Suprapubic skin (tissue), 4 donors: ENCODE results near the gene MINAR2. TPM values are rescaled to one million over a fixed set of nuclear protein-coding genes. Genes with fewer than 3 reads are reported as not detected.

Experiments
- DNase-seq, 2 donors: peaks; one replicate each; pipeline ENCODE4 v3.0.0-alpha.2; 2019; ENCODE audit warnings: low spot score in 2 of 2
- H3K27ac ChIP-seq: fragments of 200-600 bp; sonication (generic); one replicate; pipeline ENCODE4 v1.5.1; 2019
- H3K27me3 ChIP-seq: fragments of 200-600 bp; sonication (generic); one replicate; pipeline ENCODE4 v1.5.1; 2019
- H3K36me3 ChIP-seq: fragments of 200-600 bp; sonication (generic); one replicate; pipeline ENCODE4 v1.5.1; 2019
- H3K4me1 ChIP-seq: fragments of 200-600 bp; sonication (generic); one replicate; pipeline ENCODE4 v1.5.1; 2019
- H3K4me3 ChIP-seq: fragments of 200-600 bp; sonication (generic); one replicate; pipeline ENCODE4 v1.5.1; 2019; ENCODE audit warnings: mild to moderate bottlenecking
- H3K9me3 ChIP-seq: fragments of 200-600 bp; sonication (generic); one replicate; pipeline ENCODE4 v1.5.1; 2019
- CTCF ChIP-seq, 2 donors: fragments of 200-600 bp in 1 of 2; fragments of 450-650 bp in 1 of 2; sonication (generic) in 1 of 2; IDR thresholded peaks; one replicate each; pipeline ENCODE4 v1.5.1; 2016 to 2019; ENCODE audit warnings: antibody characterized with exemption in 2 of 2, mild to moderate bottlenecking in 1 of 2, moderate library complexity in 1 of 2
- EP300 ChIP-seq: sonication (generic); formaldehyde crosslinking; IDR thresholded peaks from one replicate; pipeline ENCODE4 v1.6.1; 2017; ENCODE audit warnings: antibody characterized with exemption
- POLR2A ChIP-seq, 2 donors: fragments of 450-650 bp; IDR thresholded peaks; one replicate each; pipeline ENCODE4 v1.6.1; 2017; ENCODE audit warnings: antibody characterized with exemption in 2 of 2, mild to moderate bottlenecking in 2 of 2, moderate library complexity in 2 of 2
- POLR2AphosphoS5 ChIP-seq, 3 donors: sonication (generic); formaldehyde crosslinking; IDR thresholded peaks; one replicate each; pipeline ENCODE4 v1.6.1; 2017; ENCODE audit warnings: antibody characterized with exemption in 3 of 3
- whole genome bisulfite sequencing: methylation state at CpG from one replicate; pipeline ENCODE4 v1.1.5; 2018; 5-methylcytosine and 5-hydroxymethylcytosine counted together
- total RNA-seq, 4 donors: library from RNA; depleted of rRNA; stranded (reverse); fragments of >200 nt; gene quantifications; one replicate each; pipeline ENCODE4 v1.1.0, GENCODE V29; 2016

The MINAR2 gene
- total RNA-seq, 4 donors from 2014 or later, result not detected

- no peak for TF ChIP-seq EP300
- no peak for TF ChIP-seq POLR2A (IDR thresholded peaks at IDR 0.05)
- TF ChIP-seq POLR2AphosphoS5 (IDR thresholded peaks at IDR 0.05), result no peak
- TF ChIP-seq CTCF (IDR thresholded peaks at IDR 0.05), result no peak
- WGBS, result 90% methylated on average over 4 of the region's 4 CpGs
- no peak for DNase-seq
Measured at GRCh38 chr5:129745997-129746396, 1.9 kb upstream of the MINAR2 start.

GRCh38 chr5:129746876-129747275 lies 1.0 kb upstream of the MINAR2 start:
- no peak for TF ChIP-seq POLR2A (IDR thresholded peaks at IDR 0.05)
- TF ChIP-seq EP300, result no peak
- TF ChIP-seq CTCF (IDR thresholded peaks at IDR 0.05), result no peak
- TF ChIP-seq POLR2AphosphoS5 (IDR thresholded peaks at IDR 0.05), result no peak
- Histone ChIP-seq H3K4me1 (no peaks in the 10 kb centered on the region), H3K36me3 (no peaks in the 10 kb centered on the region), H3K9me3 (no peaks in the 10 kb centered on the region), H3K27ac (no peak overlapping the region), H3K4me3 (no peak overlapping the region), H3K27me3 (no peaks in the 10 kb centered on the region)
- DNase-seq, result no peak
- WGBS, result 72% methylated on average over 2 of the region's 2 CpGs

More at GRCh38 chr5:129745997-129746396, 1.9 kb upstream of the MINAR2 start:
- Histone ChIP-seq H3K4me3 (no peak overlapping the region), H3K4me1 (no peaks in the 10 kb centered on the region), H3K36me3 (no peaks in the 10 kb centered on the region), H3K27me3 (no peaks in the 10 kb centered on the region), H3K27ac (no peak overlapping the region), H3K9me3 (no peaks in the 10 kb centered on the region)

GRCh38 chr5:129748913-129749880 lies 1.3 kb downstream of the MINAR2 start:
- 90% methylated on average over 1 of the region's 1 CpG for WGBS
- no peaks in the 10 kb centered on the region for H3K4me1 ChIP-seq
- TF ChIP-seq POLR2A (IDR thresholded peaks at IDR 0.05), result no peak
- TF ChIP-seq CTCF (IDR thresholded peaks at IDR 0.05), result no peak
- no peak for TF ChIP-seq EP300
- no peak for TF ChIP-seq POLR2AphosphoS5 (IDR thresholded peaks at IDR 0.05)
- no peaks in the 10 kb centered on the region for H3K9me3 ChIP-seq
- no peaks in the 10 kb centered on the region for H3K36me3 ChIP-seq
- no peak for DNase-seq
- H3K27ac ChIP-seq, result no peak overlapping the region
- no peaks in the 10 kb centered on the region for H3K27me3 ChIP-seq
- no peak overlapping the region for H3K4me3 ChIP-seq

- no peak overlapping the region for H3K4me3 ChIP-seq
- 89% methylated on average over 1 of the region's 1 CpG for WGBS
Measured at GRCh38 chr5:129760636-129761325, 12.9 kb downstream of the MINAR2 start.

More at GRCh38 chr5:129760636-129761325, 12.9 kb downstream of the MINAR2 start:
- H3K27ac ChIP-seq, result no peak overlapping the region
- no peaks in the 10 kb centered on the region for H3K4me1 ChIP-seq
- no peak for DNase-seq
- H3K27me3 ChIP-seq, result no peaks in the 10 kb centered on the region
- no peak for TF ChIP-seq POLR2A (IDR thresholded peaks at IDR 0.05)
- no peak for TF ChIP-seq EP300
- no peak for TF ChIP-seq POLR2AphosphoS5 (IDR thresholded peaks at IDR 0.05)
- no peak for TF ChIP-seq CTCF (IDR thresholded peaks at IDR 0.05)
- no peaks in the 10 kb centered on the region for H3K9me3 ChIP-seq
- no peaks in the 10 kb centered on the region for H3K36me3 ChIP-seq
